Measurements from ENCODE around the gene KIR2DL3. TPM values are rescaled to one million over a fixed set of nuclear protein-coding genes. Genes with fewer than 3 reads are reported as not detected.
"Not testable (repeated sequence)": the region's sequence is repeated elsewhere in the genome, so short reads cannot be mapped to it uniquely, and the experiment has no call there.

The KIR2DL3 gene
- not detected for polyA plus RNA-seq (ENCODE audit: insufficient read length in 12 of 12)
- long read RNA-seq, donor 1, result 0 reads
- long read RNA-seq, donor 2, result 0 reads
- long read RNA-seq, donor 3, result 0 reads
- long read RNA-seq, donor 4, result 0 reads
- long read RNA-seq, donor 5, result 0 reads
- long read RNA-seq, donor 6, result 0 reads
- long read RNA-seq, donor 7, result 0 reads
- long read RNA-seq, donor 8, result 0 reads
- long read RNA-seq, donor 9, result 0 reads
- long read RNA-seq, donor 10, result 0 reads
- long read RNA-seq, donor 11, result 0 reads

DNA sequence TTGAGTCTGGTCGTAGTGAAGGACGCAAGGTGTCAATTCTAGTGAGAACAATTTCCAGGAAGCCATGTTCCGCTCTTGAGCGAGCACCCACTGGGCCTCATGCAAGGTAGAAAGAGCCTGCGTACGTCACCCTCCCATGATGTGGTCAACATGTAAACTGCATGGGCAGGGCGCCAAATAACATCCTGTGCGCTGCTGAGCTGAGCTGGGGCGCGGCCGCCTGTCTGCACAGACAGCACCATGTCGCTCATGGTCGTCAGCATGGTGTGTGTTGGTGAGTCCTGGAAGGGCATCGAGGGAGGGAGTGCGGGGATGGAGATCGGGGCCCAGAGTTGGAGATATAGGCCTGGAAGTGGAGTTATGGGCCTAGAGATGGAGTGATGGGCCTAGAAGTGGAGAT, at the start of gene KIR2DL3:
KIR2DL3 (plus strand) TSS at position 208 of the 400 bp plus-strand sequence; CDS start at position 241, 33 bp downstream.
- DNase-seq, result not testable (repeated sequence)

DNA sequence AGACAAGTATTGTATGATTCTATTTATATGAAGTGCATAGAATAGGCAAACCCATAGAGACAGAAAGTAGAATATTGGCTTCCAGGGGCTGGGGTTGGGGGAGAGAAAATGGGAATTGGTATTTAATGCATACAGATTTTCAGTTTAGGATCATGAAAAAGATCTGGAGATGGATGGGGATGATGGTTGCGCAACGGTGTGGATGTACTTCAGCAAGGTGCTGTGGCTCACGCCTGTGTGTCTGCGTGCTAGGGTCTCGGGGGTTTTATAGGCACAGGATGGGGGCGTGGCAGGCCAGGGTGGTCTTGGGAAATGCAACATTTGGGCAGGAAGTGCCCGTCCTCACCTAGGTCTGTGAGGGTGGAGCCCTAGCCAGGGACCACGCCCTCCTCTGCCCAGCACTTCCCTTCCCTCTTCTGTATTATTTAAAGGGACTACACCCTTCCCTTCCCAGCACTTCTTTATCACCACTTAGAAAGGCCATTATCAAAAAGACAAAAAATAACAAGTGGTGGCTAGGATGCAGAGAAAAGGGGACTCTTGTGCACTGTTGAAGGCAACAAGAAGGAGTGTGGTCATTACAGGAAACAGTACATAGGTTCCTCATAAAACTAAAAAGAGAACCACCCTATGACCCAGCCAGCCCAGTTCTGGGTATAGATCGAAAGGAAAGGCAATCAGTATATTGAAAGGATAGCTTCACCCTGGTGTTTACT, 46.6 kb upstream of the KIR2DL3 start:
- DNase-seq, result no peak

DNA sequence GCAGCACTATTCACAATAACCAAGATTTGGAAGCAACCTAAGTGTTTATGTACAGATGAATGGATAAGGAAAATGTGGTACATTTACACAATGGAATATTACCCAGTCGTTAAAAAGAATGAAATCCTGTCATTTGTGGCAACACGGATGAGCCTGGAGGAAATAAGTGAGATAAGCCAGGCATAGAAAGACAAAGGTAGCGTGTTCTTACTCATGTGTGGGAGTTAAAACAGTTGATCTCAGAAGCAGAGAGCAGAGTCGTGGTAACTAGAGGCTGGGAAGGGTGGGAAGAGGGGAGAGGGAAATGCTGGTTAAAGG, 46.1 kb upstream of the KIR2DL3 start:
- DNase-seq, result no peak

DNA sequence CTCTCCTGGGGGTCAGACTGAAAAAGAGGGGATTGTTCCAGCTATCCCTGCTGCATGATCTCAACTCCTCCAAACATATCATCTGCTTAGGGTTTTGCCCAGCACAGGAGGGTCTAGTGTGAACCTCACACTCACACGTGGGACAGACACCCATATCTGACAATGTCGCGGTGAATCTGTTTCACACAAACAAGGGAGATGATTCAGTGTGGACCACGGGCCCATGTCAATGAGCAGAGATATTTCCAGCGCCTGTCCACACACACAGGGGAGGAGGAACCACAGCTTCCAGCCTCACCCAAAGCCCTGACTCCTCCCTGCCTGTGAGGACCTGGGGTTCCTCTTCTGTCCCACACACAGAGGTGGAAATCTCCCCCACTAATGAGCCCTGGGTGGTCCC, 43.7 kb upstream of the KIR2DL3 start:
- no peak for DNase-seq

DNA sequence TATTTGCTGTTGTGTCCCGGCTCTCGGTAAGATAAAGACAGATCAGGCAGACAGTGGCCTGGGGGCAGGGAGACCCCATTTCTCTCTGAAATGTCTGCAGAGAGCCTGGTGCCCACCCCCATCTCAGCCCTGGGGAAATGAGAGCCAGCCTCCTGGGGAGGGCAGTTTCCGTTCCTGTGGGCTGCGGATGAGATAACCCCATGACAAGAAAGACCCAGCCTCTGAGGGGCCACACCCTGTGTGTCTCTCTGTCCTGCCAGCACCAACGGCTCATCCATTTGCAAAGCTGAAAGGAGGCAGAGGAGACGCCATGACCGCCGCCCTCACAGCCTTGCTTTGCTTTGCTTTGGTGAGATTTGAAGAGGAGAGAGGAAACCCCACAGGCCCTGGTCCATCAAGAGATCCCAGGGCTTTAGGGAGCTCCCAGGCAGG, 42.2 kb upstream of the KIR2DL3 start:
- no peak for DNase-seq

DNA sequence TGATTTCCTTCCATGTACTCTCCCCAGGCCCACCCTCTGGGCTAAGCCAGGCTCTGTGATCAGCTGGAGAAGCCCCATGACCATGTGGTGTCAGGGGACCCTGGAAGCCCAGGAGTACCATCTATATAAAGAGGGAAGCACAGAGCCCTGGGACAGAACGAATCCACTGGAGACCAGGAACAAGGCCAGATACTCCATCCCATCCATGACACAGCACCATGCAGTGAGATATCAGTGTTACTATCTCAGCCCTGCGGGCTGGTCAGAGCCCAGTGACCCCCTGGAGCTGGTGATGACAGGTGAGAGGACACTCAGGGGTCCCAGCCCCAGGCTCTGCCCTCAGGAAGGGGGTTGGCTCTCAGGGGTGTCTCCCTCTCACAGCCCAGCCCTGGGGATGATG, 41.5 kb upstream of the KIR2DL3 start:
- no peak for DNase-seq

DNA sequence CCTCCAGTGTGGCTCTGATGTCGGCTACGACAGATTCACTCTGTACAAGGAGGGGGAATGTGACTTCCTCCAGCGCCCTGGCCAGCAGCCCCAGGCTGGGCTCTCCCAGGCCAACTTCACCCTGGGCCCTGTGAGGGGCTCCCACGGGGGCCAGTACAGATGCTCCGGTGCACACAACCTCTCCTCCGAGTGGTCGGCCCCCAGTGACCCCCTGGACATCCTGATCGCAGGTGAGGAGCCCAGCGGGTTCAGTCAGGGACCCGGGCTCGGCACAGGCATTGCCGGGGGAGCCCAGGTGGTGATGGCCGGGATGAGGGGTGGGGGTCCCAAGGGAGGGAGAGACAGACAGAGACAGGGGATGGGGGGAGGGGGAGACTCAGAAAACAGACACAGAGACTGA, 40.6 kb upstream of the KIR2DL3 start:
- not testable (repeated sequence) for DNase-seq

DNA sequence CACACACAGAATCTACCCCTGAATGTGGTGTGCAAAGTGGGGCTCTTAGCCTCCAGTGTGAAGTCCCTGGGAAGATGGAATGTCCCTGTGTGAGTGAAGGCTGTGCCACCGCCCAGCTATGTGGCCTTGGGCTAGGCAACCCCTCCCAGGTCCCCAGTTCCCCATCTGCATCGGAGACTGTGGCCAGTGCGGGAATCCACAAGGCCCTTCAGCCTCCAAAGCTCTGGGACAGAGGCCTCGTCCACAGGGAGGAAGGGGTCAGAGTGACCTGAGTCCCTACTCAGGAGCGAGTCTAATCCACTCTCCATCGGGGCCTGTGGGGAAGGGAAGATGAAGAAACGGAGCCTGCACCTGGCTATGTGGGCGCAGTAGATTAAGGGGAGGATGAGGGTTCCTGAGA, 33.4 kb upstream of the KIR2DL3 start:
- DNase-seq, result no peak

DNA sequence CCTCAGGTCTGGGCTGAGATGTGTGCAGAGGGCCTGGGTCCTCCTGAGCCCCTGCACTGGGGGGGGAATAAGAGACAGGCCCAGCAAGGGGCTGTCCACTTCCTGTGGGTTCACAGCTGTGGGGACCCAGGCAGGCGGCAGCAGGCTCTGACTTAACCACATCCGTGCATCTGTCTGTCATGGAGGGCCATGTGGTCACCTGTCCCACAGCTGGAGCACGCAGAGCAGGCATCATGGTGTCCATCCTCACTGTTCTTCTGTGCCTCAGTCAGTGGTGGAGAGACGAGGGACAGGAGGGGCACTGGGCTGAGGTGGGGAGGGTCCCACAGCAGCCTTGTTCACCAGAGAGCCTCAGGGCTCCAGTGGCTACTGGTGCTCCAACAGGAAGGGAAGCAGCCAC, 30.4 kb upstream of the KIR2DL3 start:
- DNase-seq, result no peak

DNA sequence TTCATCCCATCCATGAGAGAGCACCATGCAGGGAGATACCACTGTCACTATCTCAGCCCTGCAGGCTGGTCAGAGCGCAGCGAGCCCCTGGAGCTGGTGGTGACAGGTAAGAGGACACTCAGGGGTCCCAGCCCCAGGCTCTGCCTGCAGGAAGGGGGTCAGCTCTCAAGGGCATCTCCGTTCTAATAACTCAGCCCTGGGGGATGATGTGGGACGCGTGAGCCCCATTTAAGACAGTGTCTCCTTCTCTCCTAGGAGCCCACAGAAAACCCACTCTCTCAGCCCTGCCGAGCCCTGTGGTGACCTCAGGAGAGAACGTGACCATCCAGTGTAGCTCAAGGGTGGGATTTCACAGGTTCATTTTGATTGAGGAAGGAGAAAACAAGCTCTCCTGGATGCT, 29.5 kb upstream of the KIR2DL3 start:
- DNase-seq, result no peak

DNA sequence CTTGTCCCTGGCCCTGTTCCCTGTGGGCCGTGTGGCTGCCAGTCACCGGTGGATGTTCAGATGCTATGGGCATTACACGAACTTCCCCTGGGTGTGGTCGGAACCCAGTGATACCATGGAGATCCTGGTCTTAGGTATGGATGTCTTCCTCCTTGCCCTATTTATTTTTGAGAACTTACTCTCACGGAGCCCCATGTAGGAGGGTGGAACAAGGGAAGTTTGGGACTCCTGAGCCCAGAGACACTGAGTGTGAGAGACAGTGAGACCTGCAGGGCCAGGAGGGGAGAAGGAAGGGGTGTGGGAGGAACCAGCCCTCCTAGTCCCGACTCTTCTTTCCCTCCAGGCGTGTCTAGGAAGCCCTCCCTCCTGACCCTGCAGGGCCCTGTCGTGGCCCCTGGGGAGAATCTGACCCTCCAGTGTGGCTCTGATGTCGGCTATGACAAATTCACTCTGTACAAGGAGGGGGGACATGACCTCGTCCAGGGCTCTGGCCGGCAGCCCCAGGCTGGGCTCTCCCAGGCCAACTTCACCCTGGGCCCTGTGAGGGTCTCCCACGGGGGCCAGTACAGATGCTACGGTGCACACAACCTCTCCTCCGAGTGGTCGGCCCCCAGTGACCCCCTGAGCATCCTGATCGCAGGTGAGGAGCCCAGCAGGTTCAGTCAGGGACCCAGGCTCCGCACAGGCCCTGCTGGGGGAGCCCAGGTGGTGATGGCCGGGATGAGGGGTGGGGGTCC, 28.9 kb upstream of the KIR2DL3 start:
- DNase-seq, result no peak

DNA sequence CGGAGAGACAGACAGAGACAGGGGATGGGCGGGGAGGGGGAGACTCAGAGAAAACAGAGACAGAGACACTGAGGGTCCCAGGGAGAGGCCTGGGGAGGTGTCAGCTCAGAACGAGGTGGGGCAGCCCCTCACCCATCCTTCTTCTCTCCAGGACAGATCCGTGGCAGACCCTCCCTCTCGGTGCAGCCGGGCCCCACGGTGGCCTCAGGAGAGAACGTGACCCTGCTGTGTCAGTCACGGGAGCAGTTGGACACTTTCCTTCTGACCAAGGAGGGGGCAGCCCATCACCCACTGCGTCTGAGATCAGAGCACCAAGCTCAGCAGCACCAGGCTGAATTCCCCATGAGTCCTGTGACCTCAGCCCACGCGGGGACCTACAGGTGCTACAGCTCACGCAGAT, 28.4 kb upstream of the KIR2DL3 start:
- not testable (repeated sequence) for DNase-seq

DNA sequence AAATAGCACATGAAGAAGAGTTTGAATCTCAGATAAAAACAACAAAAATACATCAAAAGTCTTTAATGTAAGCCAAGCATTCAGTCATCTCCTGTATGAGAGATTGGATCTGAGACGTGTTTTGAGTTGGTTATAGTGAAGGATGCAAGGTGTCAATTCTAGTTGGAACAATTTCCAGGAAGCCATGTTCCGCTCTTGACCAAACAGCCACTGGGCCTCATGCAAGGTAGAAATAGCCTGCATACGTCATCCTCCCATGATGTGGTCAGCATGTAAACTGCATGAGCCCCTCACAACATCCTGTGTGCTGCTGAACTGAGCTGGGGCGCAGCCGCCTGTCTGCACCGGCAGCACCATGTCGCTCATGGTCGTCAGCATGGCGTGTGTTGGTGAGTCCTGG, 14.2 kb upstream of the KIR2DL3 start, which contains the start of gene KIR3DL3:
KIR3DL3 (plus strand) TSS at position 301 of the 400 bp plus-strand sequence; CDS start at position 356, 55 bp downstream.
- no peak for DNase-seq

DNA sequence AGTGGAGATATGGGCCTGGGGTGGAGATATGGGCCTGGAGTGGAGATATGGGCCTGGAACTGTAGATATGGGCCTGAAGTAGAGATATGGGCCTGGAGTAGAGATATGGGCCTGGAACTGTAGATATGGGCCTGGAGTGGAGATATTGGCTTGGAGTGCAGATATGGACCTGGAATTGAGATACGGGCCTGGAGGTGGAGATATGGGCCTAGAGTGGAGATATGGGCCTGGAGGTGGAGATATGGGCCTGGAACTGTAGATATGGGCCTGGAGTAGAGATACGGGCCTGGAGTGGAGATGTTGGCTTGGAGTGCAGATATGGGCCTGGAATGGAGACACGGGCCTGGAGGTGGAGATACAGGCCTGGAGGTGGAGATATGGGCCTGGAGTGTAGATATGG, 13.7 kb upstream of the KIR2DL3 start:
- no peak for DNase-seq

DNA sequence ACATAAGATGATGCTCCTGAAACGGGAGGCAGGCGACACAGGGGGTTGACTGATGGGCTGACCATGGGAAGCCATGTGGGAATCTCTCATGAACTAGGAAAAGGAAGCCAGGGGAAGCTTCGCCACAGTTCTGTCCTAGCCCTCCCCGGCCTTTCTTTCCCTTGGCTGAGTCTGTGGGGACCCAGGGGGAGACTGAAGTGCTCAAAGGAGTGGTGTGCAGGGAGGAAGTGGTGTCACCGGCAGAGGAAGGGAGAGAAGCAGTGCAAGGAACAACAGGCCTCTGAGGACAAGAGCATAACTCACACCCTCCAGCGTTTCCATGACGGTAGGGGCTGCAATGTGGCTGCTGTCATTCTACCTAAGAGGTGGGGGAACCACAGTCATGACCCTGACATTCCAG, 13.0 kb upstream of the KIR2DL3 start:
- DNase-seq, result no peak

DNA sequence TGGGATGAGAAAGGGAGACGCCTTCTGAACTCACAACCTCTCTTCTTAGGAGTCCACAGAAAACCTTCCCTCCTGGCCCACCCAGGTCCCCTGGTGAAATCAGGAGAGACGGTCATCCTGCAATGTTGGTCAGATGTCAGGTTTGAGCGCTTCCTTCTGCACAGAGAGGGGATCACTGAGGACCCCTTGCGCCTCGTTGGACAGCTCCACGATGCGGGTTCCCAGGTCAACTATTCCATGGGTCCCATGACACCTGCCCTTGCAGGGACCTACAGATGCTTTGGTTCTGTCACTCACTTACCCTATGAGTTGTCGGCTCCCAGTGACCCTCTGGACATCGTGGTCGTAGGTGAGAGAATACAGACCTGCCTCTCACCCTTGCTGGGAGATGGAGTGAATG, 10.8 kb upstream of the KIR2DL3 start:
- DNase-seq, result no peak

DNA sequence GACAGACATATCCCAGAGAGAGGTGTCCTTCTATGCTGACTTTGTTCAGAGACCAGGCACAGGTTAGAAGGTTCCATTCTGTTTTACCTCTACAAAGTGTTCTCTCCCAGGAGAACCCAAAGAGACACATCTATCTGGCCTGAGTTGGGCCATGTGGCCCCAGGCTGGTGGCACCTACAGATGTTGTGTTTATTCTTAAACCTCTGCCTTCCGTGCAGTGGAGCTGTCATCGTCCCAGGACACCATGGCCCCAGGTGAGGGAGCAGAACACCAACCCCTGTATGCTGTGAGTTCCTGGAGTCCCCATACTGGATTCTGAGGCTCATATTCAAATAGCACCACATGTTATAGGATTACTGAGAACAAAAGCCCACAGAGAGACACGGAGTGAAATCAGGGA, 10.1 kb upstream of the KIR2DL3 start:
- no peak for DNase-seq

DNA sequence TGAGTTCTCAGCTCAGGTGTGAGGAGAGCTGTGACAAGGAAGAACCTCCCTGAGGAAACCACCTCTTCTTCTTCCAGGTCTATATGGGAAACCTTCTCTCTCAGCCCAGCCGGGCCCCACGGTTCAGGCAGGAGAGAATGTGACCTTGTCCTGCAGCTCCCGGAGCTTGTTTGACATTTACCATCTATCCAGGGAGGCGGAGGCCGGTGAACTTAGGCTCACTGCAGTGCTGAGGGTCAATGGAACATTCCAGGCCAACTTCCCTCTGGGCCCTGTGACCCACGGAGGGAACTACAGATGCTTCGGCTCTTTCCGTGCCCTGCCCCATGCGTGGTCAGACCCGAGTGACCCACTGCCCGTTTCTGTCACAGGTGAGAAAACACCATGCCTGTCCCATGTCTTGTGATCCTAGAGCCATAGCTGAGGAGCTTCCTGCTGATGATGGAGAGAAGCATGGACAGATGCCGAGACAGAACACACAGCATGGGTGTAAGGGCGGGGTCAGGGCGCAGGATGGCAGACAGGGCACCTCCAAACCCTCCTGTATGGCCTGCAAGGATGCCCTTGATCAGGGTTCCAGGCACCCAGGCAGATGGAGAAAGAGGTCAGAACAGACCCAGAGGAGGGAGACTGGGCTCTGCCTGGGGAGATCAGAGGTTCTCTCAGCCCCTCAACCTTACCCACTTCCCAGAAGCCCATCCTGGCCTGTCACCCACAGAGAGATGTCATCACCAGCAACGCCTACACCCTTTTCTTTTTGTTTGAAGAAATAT, 8.7 kb upstream of the KIR2DL3 start:
- no peak for DNase-seq

DNA sequence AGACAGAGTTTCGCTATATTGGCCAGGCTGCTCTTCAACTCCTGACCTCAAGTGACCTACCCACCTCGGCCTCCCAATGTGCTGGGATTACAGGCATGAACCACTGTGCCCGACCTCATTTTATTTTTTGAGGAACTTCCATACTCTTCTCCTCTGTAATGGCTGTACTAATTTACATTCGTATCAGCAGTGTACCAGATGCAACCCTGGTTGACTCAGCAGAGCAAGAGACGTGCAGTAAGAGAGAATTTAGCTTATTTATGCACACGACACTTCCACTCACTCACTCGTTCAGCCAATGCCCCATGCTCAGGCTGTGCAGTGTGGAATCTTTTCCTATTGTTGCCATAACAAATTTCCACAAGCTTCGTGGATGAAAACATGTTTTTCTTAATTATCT, 7.1 kb upstream of the KIR2DL3 start:
- no peak for DNase-seq

DNA sequence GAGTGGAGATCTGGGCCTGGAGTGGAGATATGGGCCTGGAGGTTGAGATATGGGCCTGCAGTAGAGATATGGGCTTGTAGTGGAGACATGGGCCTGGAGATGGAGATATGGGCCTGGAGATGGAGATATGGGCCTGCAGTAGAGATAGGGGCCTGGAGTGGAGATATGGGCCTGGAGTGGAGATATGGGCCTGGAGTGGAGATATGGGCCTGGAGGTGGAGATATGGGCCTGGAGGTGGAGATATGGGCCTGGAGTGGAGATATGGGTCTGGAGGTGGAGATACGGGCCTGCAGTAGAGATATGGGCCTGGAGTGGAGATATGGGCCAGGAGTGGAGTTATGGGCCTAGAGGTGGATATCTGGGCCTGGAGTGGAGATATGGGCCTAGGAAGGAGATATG, 402 bp downstream of the KIR2DL3 start:
- no peak for DNase-seq

DNA sequence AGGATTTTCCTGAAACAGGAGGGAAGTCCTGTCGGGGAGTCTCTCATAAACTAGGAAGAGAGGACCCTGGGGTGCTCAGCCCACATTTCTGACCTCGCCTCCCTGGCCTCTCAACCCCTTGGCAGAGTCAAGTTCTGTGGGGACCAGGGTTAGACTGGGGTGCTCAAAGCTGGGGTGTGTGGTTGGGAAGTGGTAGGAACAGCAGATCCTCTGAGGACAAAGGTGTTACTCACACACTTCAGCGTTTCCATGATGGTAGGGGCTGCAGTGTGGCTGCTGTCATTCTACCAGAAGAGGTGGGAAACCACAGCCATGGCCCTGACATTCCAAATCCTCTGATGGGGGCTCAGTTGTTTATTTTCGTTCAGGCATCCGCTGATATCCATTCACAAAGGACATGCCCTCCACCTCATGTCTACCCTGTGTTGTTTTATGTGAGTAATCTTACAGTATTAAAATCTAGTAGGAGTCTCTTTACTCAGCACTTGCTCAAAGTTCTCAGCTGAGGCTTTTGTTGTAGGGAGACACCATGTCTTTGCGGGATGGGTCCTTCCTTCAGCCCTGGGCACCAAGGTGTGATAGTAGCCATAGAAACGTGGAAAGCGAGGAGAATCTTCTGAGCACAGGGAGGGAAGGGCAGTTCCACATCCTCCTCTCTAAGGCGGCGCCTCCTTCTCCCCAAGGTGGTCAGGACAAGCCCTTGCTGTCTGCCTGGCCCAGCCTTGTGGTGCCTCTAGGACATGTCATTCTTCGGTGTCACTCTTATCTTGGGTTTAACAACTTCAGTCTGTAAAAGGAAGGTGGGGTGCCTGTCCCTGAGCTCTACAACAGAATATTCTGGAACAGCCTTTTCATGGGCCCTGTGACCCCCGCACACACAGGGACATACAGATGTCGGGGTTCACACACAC, 1.5 kb downstream of the KIR2DL3 start:
- DNase-seq, result no peak

All from muscle of arm (tissue), 14 donors.